C4-2B (cell line): ENCODE measurements around the gene SCFD2.

Experiments used
- CTCF ChIP-seq: fragments of 450-650 bp; conservative IDR thresholded peaks from 2 replicates; pipeline ENCODE4 v1.5.1; 2017; ENCODE audit warnings: mild to moderate bottlenecking
- ZFX ChIP-seq: fragments of 450-650 bp; IDR thresholded peaks from 2 replicates; pipeline ENCODE4 v1.6.1; 2017

GRCh38 chr4:52891743-52892142 lies 474.1 kb downstream of the SCFD2 start:
- TF ChIP-seq CTCF (no peak), ZFX (no peak)
